ENCODE results near the gene CERKL.

Gene CERKL

GRCh38 chr2:181642086-181642485 lies 14.8 kb downstream of the CERKL start:
- TF ChIP-seq EGR1 (IDR thresholded peaks at IDR 0.05): no peak
- no peak for TF ChIP-seq TEAD4 (IDR thresholded peaks at IDR 0.05)
- no peak for TF ChIP-seq RAD21 (IDR thresholded peaks at IDR 0.05; ENCODE audit: low read depth)
- TF ChIP-seq FOXM1 (IDR thresholded peaks at IDR 0.05; ENCODE audit: borderline replicate concordance, low read depth): no peak
- TF ChIP-seq TCF12 (IDR thresholded peaks at IDR 0.05; ENCODE audit: low read depth): no peak

GRCh38 chr2:181639686-181640085 lies 17.2 kb downstream of the CERKL start:
- TF ChIP-seq NFIC (IDR thresholded peaks at IDR 0.05) (no peak), TEAD4 (IDR thresholded peaks at IDR 0.05) (no peak), RAD21 (IDR thresholded peaks at IDR 0.05; ENCODE audit: low read depth) (no peak), CEBPB (IDR thresholded peaks at IDR 0.05) (no peak), YY1 (IDR thresholded peaks at IDR 0.05; ENCODE audit: low read depth) (no peak), USF1 (IDR thresholded peaks at IDR 0.05) (no peak), FOXM1 (IDR thresholded peaks at IDR 0.05; ENCODE audit: borderline replicate concordance, low read depth) (no peak), EP300 (IDR thresholded peaks at IDR 0.05; ENCODE audit: borderline replicate concordance) (no peak), MAX (IDR thresholded peaks at IDR 0.05) (no peak), REST (IDR thresholded peaks at IDR 0.05; ENCODE audit: low read depth) (no peak), EGR1 (IDR thresholded peaks at IDR 0.05) (no peak), CREB1 (IDR thresholded peaks at IDR 0.05; ENCODE audit: low read depth) (no peak)

- TF ChIP-seq RAD21 (IDR thresholded peaks at IDR 0.05; ENCODE audit: low read depth) (no peak), CREB1 (IDR thresholded peaks at IDR 0.05; ENCODE audit: low read depth) (no peak), MAX (IDR thresholded peaks at IDR 0.05) (no peak), USF1 (IDR thresholded peaks at IDR 0.05) (no peak)
Measured at GRCh38 chr2:181632733-181633401, 24.0 kb downstream of the CERKL start.

GRCh38 chr2:181628590-181629585 lies 28.0 kb downstream of the CERKL start:
- TF ChIP-seq NFIC (IDR thresholded peaks at IDR 0.05): no peak
- TF ChIP-seq USF1 (IDR thresholded peaks at IDR 0.05): no peak
- TF ChIP-seq MAX (IDR thresholded peaks at IDR 0.05): no peak
- no peak for TF ChIP-seq EGR1 (IDR thresholded peaks at IDR 0.05)
- no peak for TF ChIP-seq ZBTB7A (IDR thresholded peaks at IDR 0.05; ENCODE audit: low read depth)

- TF ChIP-seq TCF12 (IDR thresholded peaks at IDR 0.05; ENCODE audit: low read depth): no peak
- TF ChIP-seq EGR1 (IDR thresholded peaks at IDR 0.05): no peak
- TF ChIP-seq CEBPB (IDR thresholded peaks at IDR 0.05): no peak
- no peak for TF ChIP-seq YY1 (IDR thresholded peaks at IDR 0.05; ENCODE audit: low read depth)
- TF ChIP-seq EP300 (IDR thresholded peaks at IDR 0.05; ENCODE audit: borderline replicate concordance): no peak
- no peak for TF ChIP-seq TEAD4 (IDR thresholded peaks at IDR 0.05)
- no peak for TF ChIP-seq USF1 (IDR thresholded peaks at IDR 0.05)
- no peak for TF ChIP-seq ZBTB7A (IDR thresholded peaks at IDR 0.05; ENCODE audit: low read depth)
- no peak for TF ChIP-seq CREB1 (IDR thresholded peaks at IDR 0.05; ENCODE audit: low read depth)
- no peak for TF ChIP-seq MAX (IDR thresholded peaks at IDR 0.05)
- no peak for TF ChIP-seq FOXM1 (IDR thresholded peaks at IDR 0.05; ENCODE audit: borderline replicate concordance, low read depth)
- TF ChIP-seq REST (IDR thresholded peaks at IDR 0.05; ENCODE audit: low read depth): no peak
- TF ChIP-seq RAD21 (IDR thresholded peaks at IDR 0.05; ENCODE audit: low read depth): no peak
- no peak for TF ChIP-seq TAF1 (IDR thresholded peaks at IDR 0.05; ENCODE audit: low read depth)
Measured at GRCh38 chr2:181627545-181627944, 29.4 kb downstream of the CERKL start.
